OCI-LY7 (cell line): ENCODE data around the gene TTC23L. TPM values are rescaled to one million over a fixed set of nuclear protein-coding genes. Genes with fewer than 3 reads are reported as not detected.
"Not testable (repeated sequence)": the region's sequence is repeated elsewhere in the genome, so short reads cannot be mapped to it uniquely, and the experiment has no call there.

ENCODE experiments used
- BruUV-seq: library from RNA; stranded (reverse); fragments of 400-500 nt; replicated peaks from 2 replicates; lab custom pipeline; 2021; lab: Mats Ljungman, UMichigan
- CTCF ChIA-PET: fragments of 300-600 bp; sonication (Branson Sonifier 250); formaldehyde crosslinking; loops from one replicate; lab custom pipeline; 2022; ENCODE audit warnings: antibody characterized with exemption; ENCODE audit not compliant: unreplicated experiment; lab: Charles Lee
- POLR2A ChIA-PET: fragments of 300-600 bp; sonication (Branson Sonifier 250); formaldehyde crosslinking; loops from one replicate; lab custom pipeline; 2022; ENCODE audit warnings: antibody characterized with exemption; lab: Charles Lee
- DNase-seq: peaks from one replicate; pipeline ENCODE4 v3.0.0-alpha.2; 2015; ENCODE audit warnings: low spot score
- H2AFZ ChIP-seq: fragments of 200-600 bp; sonication (generic), shearing (Covaris generic); 2 replicates; pipeline ENCODE4 v1.6.1; 2014; ENCODE audit warnings: mild to moderate bottlenecking, antibody characterized with exemption, low read length, moderate library complexity
- H3K27ac ChIP-seq: fragments of 200-600 bp; sonication (generic); 2 replicates; pipeline ENCODE4 v1.5.1; 2014; ENCODE audit warnings: mixed run types, low read depth, mild to moderate bottlenecking, moderate library complexity, low read length, inconsistent platforms; ENCODE audit not compliant: poor library complexity, severe bottlenecking
- H3K36me3 ChIP-seq: fragments of 200-600 bp; sonication (generic); 2 replicates; pipeline ENCODE4 v1.6.1; 2014; ENCODE audit warnings: mild to moderate bottlenecking, antibody characterized with exemption, low read length, moderate library complexity, mixed read lengths; ENCODE audit not compliant: insufficient read depth
- H3K4me1 ChIP-seq: fragments of 200-600 bp; sonication (generic); 2 replicates; pipeline ENCODE4 v1.5.1; 2014; ENCODE audit warnings: mild to moderate bottlenecking, low read length; ENCODE audit not compliant: insufficient read depth, poor library complexity, severe bottlenecking
- H3K4me2 ChIP-seq: fragments of 200-600 bp; sonication (generic); 2 replicates; pipeline ENCODE4 v1.6.1; 2014; ENCODE audit warnings: mild to moderate bottlenecking, low read length
- H3K4me3 ChIP-seq: fragments of 200-600 bp; sonication (generic); 2 replicates; pipeline ENCODE4 v1.5.1; 2014; ENCODE audit warnings: mild to moderate bottlenecking, low read depth, low read length; ENCODE audit not compliant: poor library complexity, severe bottlenecking
- H3K79me2 ChIP-seq: fragments of 200-600 bp; sonication (generic); 2 replicates; pipeline ENCODE4 v1.6.1; 2016; ENCODE audit warnings: low read depth, mild to moderate bottlenecking, low read length, moderate library complexity, mixed read lengths; ENCODE audit not compliant: insufficient read depth
- H3K9me2 ChIP-seq: fragments of 200-600 bp; sonication (generic); 2 replicates; pipeline ENCODE4 v1.6.1; 2016; ENCODE audit warnings: mild to moderate bottlenecking, low read length, mixed read lengths; ENCODE audit not compliant: insufficient read depth
- H3K9me3 ChIP-seq: fragments of 200-600 bp; sonication (generic); 2 replicates; pipeline ENCODE4 v1.6.1; 2014; ENCODE audit warnings: mild to moderate bottlenecking, mixed run types, low read length, mixed read lengths
- H4K20me1 ChIP-seq: fragments of 200-600 bp; sonication (generic); 2 replicates; pipeline ENCODE4 v1.6.1; 2014; ENCODE audit warnings: mild to moderate bottlenecking, antibody characterized with exemption, low read length, moderate library complexity, mixed read lengths; ENCODE audit not compliant: insufficient read depth
- CTCF ChIP-seq: fragments of 200-600 bp; sonication (generic); conservative IDR thresholded peaks from 2 replicates; pipeline ENCODE4 v1.5.1; 2014; ENCODE audit warnings: mild to moderate bottlenecking, antibody characterized with exemption, low read length, moderate library complexity, mixed read lengths
- EZH2phosphoT487 ChIP-seq: fragments of 200-600 bp; sonication (generic); IDR thresholded peaks from 2 replicates; pipeline ENCODE4 v1.6.1; 2018; ENCODE audit warnings: low read depth, borderline replicate concordance, mild to moderate bottlenecking, mixed run types, antibody characterized with exemption, low read length, moderate library complexity, mixed read lengths
- intact Hi-C: fragments of 100-400 bp; cut with micrococcal nuclease; formaldehyde crosslinking; loops from one replicate; pipeline ENCODE4 v1.10.0; 2022; ENCODE audit not compliant: unreplicated experiment
- total RNA-seq, 2 experiments: library from RNA; depleted of rRNA in 1 of 2; stranded (reverse); fragments of >200 nt in 1 of 2; shearing (Covaris generic) in 1 of 2; gene quantifications; 2 replicates each; pipeline ENCODE4 v1.2.3, GENCODE V29; 2014 to 2022

Gene TTC23L
- total RNA-seq, 2 experiments from 2014 or later, result 0.06 to 1.4 TPM

- Histone ChIP-seq H3K4me3 (no peak overlapping the region), H4K20me1 (peaks cover 19% of the 10 kb centered on the region), H2AFZ (no peak overlapping the region), H3K79me2 (peaks cover 86% of the 10 kb centered on the region), H3K36me3 (peaks cover 76% of the 10 kb centered on the region), H3K9me2 (no peaks in the 10 kb centered on the region), H3K4me1 (peaks cover 16% of the 10 kb centered on the region), H3K9me3 (no peaks in the 10 kb centered on the region), H3K4me2 (peak overlapping the region; percentile 92; the same call in 1 of the 2 replicates), H3K27ac (no peak overlapping the region)
- no peak for DNase-seq
- BruUV-seq, result no TSS peak
- ChIA-PET POLR2A (interaction anchor here (0.7 to 1.4 kb wide), 2 partner anchors 11 to 30 kb away, joined by 3 to 6 read pairs; partner anchors contain the start of gene DNAJC21), CTCF (no interaction called here)
- intact Hi-C loops, result loop anchor here (5.0 to 10.0 kb wide), 5 partner anchors 983 to 1956 kb away; partner anchors contain the start of genes LMBRD2, NIPBL, SKP2 and TARS1
- TF ChIP-seq CTCF (peak; percentile 67), EZH2phosphoT487 (no peak)
These were observed 80.1 kb downstream of the TTC23L start for GRCh38 chr5:34919077-34919476.

GRCh38 chr5:34923256-34923655 lies 84.3 kb downstream of the TTC23L start:
- DNase-seq, H2AFZ ChIP-seq, H3K9me2 ChIP-seq, CTCF ChIA-PET, H3K4me3 ChIP-seq, intact Hi-C loops, H3K4me2 ChIP-seq, H3K27ac ChIP-seq, H3K9me3 ChIP-seq, BruUV-seq, POLR2A ChIA-PET: not testable (repeated sequence)
- Histone ChIP-seq H3K4me1 (peaks cover 28% of the 10 kb centered on the region), H3K79me2 (peaks cover 76% of the 10 kb centered on the region), H3K36me3 (peaks cover 99% of the 10 kb centered on the region), H4K20me1 (peaks cover 23% of the 10 kb centered on the region)

- intact Hi-C loops, result no loop called here
- Histone ChIP-seq H3K27ac (no peak overlapping the region), H3K36me3 (peaks cover 96% of the 10 kb centered on the region), H3K4me2 (no peak overlapping the region), H3K4me3 (no peak overlapping the region), H4K20me1 (peaks cover 29% of the 10 kb centered on the region), H3K9me2 (no peaks in the 10 kb centered on the region), H3K79me2 (peaks cover 70% of the 10 kb centered on the region), H2AFZ (no peak overlapping the region), H3K4me1 (peaks cover 28% of the 10 kb centered on the region), H3K9me3 (no peaks in the 10 kb centered on the region)
- DNase-seq, result no peak
- POLR2A ChIA-PET, result interaction anchor here (1.1 kb wide), 1 partner anchor 9 kb away, joined by 6 read pairs; the partner anchor contains the start of genes BRIX1 and RAD1
- no TSS peak for BruUV-seq
- CTCF ChIA-PET, result no interaction called here
- TF ChIP-seq CTCF, result no peak
- TF ChIP-seq EZH2phosphoT487, result no peak
These were observed 84.9 kb downstream of the TTC23L start for GRCh38 chr5:34923694-34924461.
